Stomach (tissue), 4 donors: ENCODE measurements around the gene NEMF.

Source experiments
- CTCF ChIP-seq, 7 experiments: fragments of 450-650 bp in 4 of 7; fragments of 200-600 bp in 3 of 7; sonication (generic) in 3 of 7; IDR thresholded peaks; one replicate each; pipeline ENCODE4 v1.5.1; 2016 to 2019; ENCODE audit warnings: antibody characterized with exemption in 7 of 7, control low read depth in 2 of 7, mild to moderate bottlenecking in 1 of 7
- EP300 ChIP-seq: sonication (generic); formaldehyde crosslinking; IDR thresholded peaks from one replicate; pipeline ENCODE4 v1.6.1; 2017; ENCODE audit warnings: antibody characterized with exemption
- POLR2AphosphoS5 ChIP-seq, 3 donors: sonication (generic); formaldehyde crosslinking; IDR thresholded peaks; one replicate each; pipeline ENCODE4 v1.6.1; 2016; ENCODE audit warnings: antibody characterized with exemption in 3 of 3

- TF ChIP-seq CTCF (IDR thresholded peaks at IDR 0.05) (no peak), EP300 (no peak), POLR2AphosphoS5 (IDR thresholded peaks at IDR 0.05) (no peak)
Observed at GRCh38 chr14:49778421-49778820, 74.2 kb downstream of the NEMF start.
